GM12872 (cell line): ENCODE results near the gene CDKAL1.

Experiments
- TF ChIP-seq, protein P1 (sequence below): IDR thresholded peaks from 3 replicates; pipeline ENCODE4 v1.5.1; 2011; ENCODE audit warnings: low read depth, mild to moderate bottlenecking, low read length, moderate library complexity; ENCODE audit not compliant: insufficient read depth

The CDKAL1 gene

DNA sequence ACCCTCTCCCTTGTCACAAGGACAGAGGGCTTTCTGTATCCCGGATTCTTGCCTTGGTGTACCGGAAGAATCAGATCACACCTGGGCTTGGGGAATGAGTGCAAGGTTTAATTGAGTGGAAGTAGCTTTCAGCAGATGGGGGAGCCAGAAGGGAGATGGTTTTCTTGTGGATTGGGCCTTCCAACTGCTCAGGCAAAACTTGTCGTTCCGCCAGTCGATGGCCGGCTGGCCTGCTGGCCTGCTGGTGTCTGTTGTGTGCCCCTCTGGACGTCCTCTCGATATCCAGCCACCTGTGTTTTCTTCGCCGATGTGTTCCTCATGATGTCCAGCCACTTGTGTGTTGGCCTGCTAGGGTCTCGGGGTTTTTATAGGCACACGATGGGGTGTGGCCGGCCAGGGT is 168.1 kb downstream of the CDKAL1 start:
- TF ChIP-seq, protein P1, sequence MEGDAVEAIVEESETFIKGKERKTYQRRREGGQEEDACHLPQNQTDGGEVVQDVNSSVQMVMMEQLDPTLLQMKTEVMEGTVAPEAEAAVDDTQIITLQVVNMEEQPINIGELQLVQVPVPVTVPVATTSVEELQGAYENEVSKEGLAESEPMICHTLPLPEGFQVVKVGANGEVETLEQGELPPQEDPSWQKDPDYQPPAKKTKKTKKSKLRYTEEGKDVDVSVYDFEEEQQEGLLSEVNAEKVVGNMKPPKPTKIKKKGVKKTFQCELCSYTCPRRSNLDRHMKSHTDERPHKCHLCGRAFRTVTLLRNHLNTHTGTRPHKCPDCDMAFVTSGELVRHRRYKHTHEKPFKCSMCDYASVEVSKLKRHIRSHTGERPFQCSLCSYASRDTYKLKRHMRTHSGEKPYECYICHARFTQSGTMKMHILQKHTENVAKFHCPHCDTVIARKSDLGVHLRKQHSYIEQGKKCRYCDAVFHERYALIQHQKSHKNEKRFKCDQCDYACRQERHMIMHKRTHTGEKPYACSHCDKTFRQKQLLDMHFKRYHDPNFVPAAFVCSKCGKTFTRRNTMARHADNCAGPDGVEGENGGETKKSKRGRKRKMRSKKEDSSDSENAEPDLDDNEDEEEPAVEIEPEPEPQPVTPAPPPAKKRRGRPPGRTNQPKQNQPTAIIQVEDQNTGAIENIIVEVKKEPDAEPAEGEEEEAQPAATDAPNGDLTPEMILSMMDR = no peak

DNA sequence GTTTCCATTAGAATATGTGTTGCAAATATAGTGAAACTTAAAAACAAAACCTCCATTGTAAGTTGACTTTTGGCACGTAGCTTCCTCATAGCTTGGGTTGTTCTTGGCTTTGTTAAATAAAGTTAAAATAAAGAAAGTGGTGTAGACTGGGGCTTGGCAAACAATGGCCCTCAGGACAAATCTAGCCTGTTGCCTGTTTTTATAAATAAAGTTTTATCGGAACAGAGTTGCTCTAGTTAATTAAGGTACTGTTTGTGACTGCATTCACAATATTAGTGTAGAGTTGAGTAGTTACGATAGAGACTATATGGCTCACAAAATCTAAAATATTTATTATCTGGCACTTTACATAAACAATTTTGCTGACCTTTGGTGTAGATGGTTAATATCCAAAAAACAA is 168.8 kb downstream of the CDKAL1 start:
- TF ChIP-seq, protein P1 = no peak

DNA sequence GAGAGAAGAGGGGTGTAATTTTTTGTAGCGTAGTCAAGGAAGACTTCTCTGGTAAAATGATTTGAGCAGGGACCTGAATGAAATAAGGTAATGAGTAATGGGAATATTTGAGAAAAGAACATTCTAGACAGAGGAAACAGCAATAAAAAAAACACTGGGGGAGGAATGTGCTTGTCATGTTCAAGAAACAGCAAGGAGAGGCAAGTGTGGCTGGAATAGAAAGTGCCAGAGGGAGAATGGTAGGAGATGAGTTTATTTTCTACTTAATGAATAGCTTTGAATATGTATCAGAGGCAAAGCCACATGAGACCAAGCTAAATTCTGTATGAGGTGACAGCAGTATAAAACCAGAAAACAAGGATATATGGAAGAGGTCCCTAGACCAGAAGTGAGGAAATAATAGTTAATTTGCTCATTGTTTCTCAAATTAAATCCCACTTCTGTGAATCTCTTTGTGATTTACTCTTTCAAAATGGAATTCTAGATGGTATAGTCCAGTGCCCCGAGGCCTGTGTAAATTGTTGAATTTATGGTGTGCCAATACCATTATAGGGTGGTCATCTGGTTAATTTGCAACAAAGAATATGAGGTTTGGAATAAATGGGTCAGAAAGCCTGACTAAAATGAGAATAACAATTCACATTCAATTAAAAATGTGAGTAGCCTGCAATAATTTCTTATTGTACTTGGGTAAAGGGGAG is 170.2 kb downstream of the CDKAL1 start:
- TF ChIP-seq, protein P1 = no peak

DNA sequence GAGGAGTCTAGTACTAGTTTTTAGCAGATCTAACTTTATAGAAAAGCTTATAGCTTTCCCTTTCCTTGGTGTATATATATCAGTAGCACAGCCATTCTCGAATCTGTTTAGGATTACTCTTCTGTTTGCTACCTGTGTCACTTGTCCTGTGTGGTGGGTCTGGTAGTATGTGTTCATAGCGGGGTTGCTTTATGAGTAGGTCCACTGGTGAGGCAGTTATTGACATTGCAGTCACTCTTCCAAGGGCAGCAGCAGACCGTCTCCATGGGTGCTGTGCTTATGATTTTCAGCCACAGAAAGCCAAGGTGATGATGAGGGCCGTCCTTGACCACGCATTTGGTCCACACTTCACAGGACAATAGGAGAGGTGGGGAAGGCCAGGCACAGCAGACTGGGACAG is 171.5 kb downstream of the CDKAL1 start:
- TF ChIP-seq, protein P1 = no peak

DNA sequence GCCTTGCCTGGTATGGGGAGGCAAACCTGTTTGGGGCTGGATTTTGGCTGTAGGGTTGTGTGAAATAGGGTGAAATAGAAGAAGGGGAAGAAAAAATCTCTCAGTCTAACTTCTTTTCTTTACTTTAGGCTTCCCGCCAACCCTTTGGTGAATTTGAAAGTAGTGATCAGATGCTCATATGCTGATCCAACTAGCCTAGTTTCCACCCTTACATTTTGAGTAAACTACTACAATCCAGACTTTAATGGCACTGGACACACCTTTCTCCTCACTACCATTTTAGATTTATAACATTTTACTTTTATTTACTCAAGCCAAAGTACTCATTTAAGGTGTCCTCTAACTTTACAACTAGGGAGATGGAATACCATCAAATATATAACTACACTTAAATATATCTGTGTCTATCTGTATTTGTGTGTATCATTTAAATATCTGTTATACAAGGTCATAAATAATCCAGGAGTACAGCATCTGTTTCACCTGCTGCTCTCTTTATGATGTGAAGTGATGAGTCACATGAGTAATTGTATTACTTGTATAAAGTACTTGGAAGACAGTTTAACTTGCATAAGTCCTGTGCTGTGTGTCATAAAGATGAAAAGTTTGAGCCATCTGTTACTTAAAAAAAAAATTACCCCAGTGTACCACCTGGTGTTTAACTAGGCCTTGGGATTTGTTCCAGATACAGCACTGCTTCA is 172.1 kb downstream of the CDKAL1 start:
- TF ChIP-seq, protein P1 = no peak

DNA sequence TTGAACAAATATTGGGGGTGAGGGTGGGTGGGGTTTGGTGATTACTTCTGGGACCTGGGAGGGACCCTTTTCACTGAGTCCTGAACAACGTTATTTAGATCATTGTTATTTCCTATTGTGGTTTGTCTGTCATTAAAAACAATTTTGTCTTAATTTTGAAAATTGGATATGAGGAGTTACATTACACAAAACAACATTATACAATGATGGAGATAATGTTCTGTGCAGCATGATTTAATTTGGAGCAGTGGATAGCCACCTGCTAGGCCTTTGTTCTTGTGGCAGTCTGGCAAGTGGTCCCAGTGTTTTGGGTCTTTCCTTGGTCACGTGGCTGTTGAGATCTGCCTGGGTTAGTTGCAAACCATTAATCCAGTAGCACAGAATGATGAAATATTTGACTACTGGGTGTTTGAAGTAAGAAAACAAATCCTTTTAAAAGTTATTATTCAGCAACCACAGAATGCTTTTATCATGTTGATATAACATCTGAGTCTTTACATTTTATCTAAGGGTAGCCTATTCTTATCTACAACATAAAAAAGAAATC is 172.8 kb downstream of the CDKAL1 start:
- TF ChIP-seq, protein P1 = no peak

DNA sequence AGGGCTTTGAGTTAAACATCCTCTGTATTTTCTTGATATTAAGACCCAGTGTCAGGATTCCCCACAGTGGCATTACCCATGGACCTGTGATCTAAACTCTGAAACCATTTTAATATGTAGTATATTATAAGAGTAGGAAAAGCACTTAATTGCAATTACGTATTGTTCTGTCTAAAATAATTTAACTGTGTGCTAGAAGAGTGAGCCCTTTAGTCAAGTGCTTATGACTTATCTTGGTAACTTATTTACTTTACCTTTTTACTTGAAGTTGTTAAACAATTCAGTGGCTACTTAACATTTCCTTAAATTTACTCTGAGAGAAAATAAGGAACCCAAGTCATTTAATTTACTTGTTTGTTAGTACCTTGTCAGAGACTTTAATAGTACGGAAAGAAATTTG is 173.6 kb downstream of the CDKAL1 start:
- TF ChIP-seq, protein P1 = no peak
